WTC11 (cell line): ENCODE data around the gene PSKH1.

Experiments
- ATF1 ChIP-seq: sonication (generic); formaldehyde crosslinking; IDR thresholded peaks from 2 replicates; pipeline ENCODE4 v1.8.1; 2023; ENCODE audit warnings: mild to moderate bottlenecking, moderate library complexity, missing genetic modification reagents
- CBFB ChIP-seq: sonication (generic); formaldehyde crosslinking; IDR thresholded peaks from 2 replicates; pipeline ENCODE4 v1.8.1; 2022; ENCODE audit warnings: mild to moderate bottlenecking, low read depth, missing genetic modification reagents
- ELF4 ChIP-seq: sonication (generic); formaldehyde crosslinking; IDR thresholded peaks from 2 replicates; pipeline ENCODE4 v1.8.1; 2022; ENCODE audit warnings: low read depth, mild to moderate bottlenecking, moderate library complexity, missing genetic modification reagents
- ESRRA ChIP-seq: sonication (generic); formaldehyde crosslinking; IDR thresholded peaks from 2 replicates; pipeline ENCODE4 v1.8.1; 2022; ENCODE audit warnings: mild to moderate bottlenecking, missing genetic modification reagents, borderline replicate concordance
- PRRX2 ChIP-seq: fragments of 250-450 bp; sonication (Bioruptor Pico); IDR thresholded peaks from 2 replicates; pipeline ENCODE4 v1.8.0; 2021; ENCODE audit warnings: mild to moderate bottlenecking
- SP1 ChIP-seq: sonication (generic); formaldehyde crosslinking; conservative IDR thresholded peaks from 2 replicates; pipeline ENCODE4 v1.8.1; 2022; ENCODE audit warnings: missing genetic modification reagents
- TCF7 ChIP-seq: sonication (generic); formaldehyde crosslinking; IDR thresholded peaks from 2 replicates; pipeline ENCODE4 v1.8.0; 2022; ENCODE audit warnings: mild to moderate bottlenecking, low read depth, missing genetic modification reagents, moderate library complexity
- ZNF121 ChIP-seq: sonication (generic); formaldehyde crosslinking; IDR thresholded peaks from 2 replicates; pipeline ENCODE4 v1.8.0; 2023; ENCODE audit warnings: missing genetic modification reagents
- TF ChIP-seq, protein P1 (sequence below): sonication (generic); formaldehyde crosslinking; IDR thresholded peaks from 2 replicates; pipeline ENCODE4 v1.8.1; 2023; ENCODE audit warnings: mild to moderate bottlenecking, missing genetic modification reagents
- TF ChIP-seq, protein P2 (sequence below): fragments of 200-600 bp; IDR thresholded peaks from 2 replicates; pipeline ENCODE4 v1.8.0; 2022; ENCODE audit warnings: antibody characterized with exemption
- TF ChIP-seq, protein P3 (sequence below): sonication (generic); formaldehyde crosslinking; IDR thresholded peaks from 2 replicates; pipeline ENCODE4 v1.8.0; 2022; ENCODE audit warnings: mild to moderate bottlenecking, missing genetic modification reagents
- TF ChIP-seq, protein P4 (sequence below): sonication (generic); formaldehyde crosslinking; IDR thresholded peaks from 2 replicates; pipeline ENCODE4 v1.8.1; 2023; ENCODE audit warnings: mild to moderate bottlenecking, moderate library complexity, missing genetic modification reagents
- TF ChIP-seq, protein P5 (sequence below): sonication (generic); formaldehyde crosslinking; IDR thresholded peaks from 2 replicates; pipeline ENCODE4 v1.8.0; 2022; ENCODE audit warnings: mild to moderate bottlenecking, missing genetic modification reagents

DNA sequence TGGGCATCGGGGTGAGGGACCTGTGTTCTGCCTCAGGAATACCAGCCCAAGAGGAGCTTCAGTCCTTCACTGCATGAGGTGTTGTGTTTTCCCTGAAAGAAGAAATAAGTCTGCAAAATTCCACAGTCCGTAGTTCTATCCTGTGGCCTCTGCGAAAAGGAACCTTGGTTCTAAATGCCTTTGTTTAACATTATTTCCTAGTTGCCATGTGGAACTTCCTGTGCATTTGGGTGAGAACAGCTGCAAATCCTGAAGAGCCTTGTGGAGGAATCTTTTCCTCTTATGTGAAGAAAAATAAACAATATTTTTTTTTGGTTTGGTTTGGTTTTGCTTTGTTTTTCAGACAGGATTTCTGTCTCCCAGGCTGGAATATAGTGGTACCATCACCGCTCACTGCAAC is 9.8 kb downstream of the PSKH1 start:
- TF ChIP-seq, protein P1, sequence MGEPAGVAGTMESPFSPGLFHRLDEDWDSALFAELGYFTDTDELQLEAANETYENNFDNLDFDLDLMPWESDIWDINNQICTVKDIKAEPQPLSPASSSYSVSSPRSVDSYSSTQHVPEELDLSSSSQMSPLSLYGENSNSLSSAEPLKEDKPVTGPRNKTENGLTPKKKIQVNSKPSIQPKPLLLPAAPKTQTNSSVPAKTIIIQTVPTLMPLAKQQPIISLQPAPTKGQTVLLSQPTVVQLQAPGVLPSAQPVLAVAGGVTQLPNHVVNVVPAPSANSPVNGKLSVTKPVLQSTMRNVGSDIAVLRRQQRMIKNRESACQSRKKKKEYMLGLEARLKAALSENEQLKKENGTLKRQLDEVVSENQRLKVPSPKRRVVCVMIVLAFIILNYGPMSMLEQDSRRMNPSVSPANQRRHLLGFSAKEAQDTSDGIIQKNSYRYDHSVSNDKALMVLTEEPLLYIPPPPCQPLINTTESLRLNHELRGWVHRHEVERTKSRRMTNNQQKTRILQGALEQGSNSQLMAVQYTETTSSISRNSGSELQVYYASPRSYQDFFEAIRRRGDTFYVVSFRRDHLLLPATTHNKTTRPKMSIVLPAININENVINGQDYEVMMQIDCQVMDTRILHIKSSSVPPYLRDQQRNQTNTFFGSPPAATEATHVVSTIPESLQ (CRISPR knock-in tag), result no peak
- TF ChIP-seq, protein P2, sequence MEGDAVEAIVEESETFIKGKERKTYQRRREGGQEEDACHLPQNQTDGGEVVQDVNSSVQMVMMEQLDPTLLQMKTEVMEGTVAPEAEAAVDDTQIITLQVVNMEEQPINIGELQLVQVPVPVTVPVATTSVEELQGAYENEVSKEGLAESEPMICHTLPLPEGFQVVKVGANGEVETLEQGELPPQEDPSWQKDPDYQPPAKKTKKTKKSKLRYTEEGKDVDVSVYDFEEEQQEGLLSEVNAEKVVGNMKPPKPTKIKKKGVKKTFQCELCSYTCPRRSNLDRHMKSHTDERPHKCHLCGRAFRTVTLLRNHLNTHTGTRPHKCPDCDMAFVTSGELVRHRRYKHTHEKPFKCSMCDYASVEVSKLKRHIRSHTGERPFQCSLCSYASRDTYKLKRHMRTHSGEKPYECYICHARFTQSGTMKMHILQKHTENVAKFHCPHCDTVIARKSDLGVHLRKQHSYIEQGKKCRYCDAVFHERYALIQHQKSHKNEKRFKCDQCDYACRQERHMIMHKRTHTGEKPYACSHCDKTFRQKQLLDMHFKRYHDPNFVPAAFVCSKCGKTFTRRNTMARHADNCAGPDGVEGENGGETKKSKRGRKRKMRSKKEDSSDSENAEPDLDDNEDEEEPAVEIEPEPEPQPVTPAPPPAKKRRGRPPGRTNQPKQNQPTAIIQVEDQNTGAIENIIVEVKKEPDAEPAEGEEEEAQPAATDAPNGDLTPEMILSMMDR, result no peak
- TF ChIP-seq ESRRA (CRISPR knock-in tag) (no peak), TCF7 (no peak), CBFB (CRISPR knock-in tag) (no peak), SP1 (no peak), ZNF121 (CRISPR knock-in tag) (no peak), PRRX2 (CRISPR knock-in tag) (no peak), ELF4 (no peak), ATF1 (no peak)
- TF ChIP-seq, protein P3, sequence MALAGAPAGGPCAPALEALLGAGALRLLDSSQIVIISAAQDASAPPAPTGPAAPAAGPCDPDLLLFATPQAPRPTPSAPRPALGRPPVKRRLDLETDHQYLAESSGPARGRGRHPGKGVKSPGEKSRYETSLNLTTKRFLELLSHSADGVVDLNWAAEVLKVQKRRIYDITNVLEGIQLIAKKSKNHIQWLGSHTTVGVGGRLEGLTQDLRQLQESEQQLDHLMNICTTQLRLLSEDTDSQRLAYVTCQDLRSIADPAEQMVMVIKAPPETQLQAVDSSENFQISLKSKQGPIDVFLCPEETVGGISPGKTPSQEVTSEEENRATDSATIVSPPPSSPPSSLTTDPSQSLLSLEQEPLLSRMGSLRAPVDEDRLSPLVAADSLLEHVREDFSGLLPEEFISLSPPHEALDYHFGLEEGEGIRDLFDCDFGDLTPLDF (CRISPR knock-in tag), result no peak
- TF ChIP-seq, protein P4, sequence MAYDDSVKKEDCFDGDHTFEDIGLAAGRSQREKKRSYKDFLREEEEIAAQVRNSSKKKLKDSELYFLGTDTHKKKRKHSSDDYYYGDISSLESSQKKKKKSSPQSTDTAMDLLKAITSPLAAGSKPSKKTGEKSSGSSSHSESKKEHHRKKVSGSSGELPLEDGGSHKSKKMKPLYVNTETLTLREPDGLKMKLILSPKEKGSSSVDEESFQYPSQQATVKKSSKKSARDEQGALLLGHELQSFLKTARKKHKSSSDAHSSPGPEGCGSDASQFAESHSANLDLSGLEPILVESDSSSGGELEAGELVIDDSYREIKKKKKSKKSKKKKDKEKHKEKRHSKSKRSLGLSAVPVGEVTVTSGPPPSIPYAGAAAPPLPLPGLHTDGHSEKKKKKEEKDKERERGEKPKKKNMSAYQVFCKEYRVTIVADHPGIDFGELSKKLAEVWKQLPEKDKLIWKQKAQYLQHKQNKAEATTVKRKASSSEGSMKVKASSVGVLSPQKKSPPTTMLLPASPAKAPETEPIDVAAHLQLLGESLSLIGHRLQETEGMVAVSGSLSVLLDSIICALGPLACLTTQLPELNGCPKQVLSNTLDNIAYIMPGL (CRISPR knock-in tag), result no peak
- TF ChIP-seq, protein P5, sequence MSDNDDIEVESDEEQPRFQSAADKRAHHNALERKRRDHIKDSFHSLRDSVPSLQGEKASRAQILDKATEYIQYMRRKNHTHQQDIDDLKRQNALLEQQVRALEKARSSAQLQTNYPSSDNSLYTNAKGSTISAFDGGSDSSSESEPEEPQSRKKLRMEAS (CRISPR knock-in tag), result no peak
